ENCODE data around the gene ENOX1.

The ENOX1 gene

GRCh38 chr13:43693639-43694038 lies 93.1 kb downstream of the ENOX1 start:
- H3K27ac ChIP-seq = no peak overlapping the region
- no peaks in the 10 kb centered on the region for H3K36me3 ChIP-seq
- H3K9me3 ChIP-seq = no peaks in the 10 kb centered on the region
- no peak overlapping the region for H3K4me3 ChIP-seq
- H3K27me3 ChIP-seq = no peaks in the 10 kb centered on the region
- no peaks in the 10 kb centered on the region for H3K4me1 ChIP-seq
- TF ChIP-seq CTCF (IDR thresholded peaks at IDR 0.05) = no peak
- no peak for DNase-seq
- intact Hi-C loops (cut with DNase I; ENCODE audit: low total_unique reads) = no loop called here

- intact Hi-C loops (cut with DNase I; ENCODE audit: low total_unique reads) = no loop called here
- Histone ChIP-seq H3K27ac (no peak overlapping the region), H3K4me1 (peaks cover 0 to 5% (median 0%) of the 10 kb centered on the region in 4 donors), H3K4me3 (no peak overlapping the region), H3K27me3 (no peaks in the 10 kb centered on the region), H3K9me3 (no peaks in the 10 kb centered on the region), H3K36me3 (no peaks in the 10 kb centered on the region)
- DNase-seq = no peak
- TF ChIP-seq CTCF (IDR thresholded peaks at IDR 0.05) = no peak
Observed at GRCh38 chr13:43688227-43688907, 98.4 kb downstream of the ENOX1 start.

GRCh38 chr13:43687038-43687437 lies 99.7 kb downstream of the ENOX1 start:
- Histone ChIP-seq H3K9me3 (no peaks in the 10 kb centered on the region), H3K4me1 (peaks cover 0 to 5% (median 0%) of the 10 kb centered on the region in 4 donors), H3K27ac (no peak overlapping the region), H3K4me3 (no peak overlapping the region), H3K36me3 (no peaks in the 10 kb centered on the region), H3K27me3 (no peaks in the 10 kb centered on the region)
- no peak for DNase-seq
- intact Hi-C loops (cut with DNase I; ENCODE audit: low total_unique reads) = no loop called here
- TF ChIP-seq CTCF (IDR thresholded peaks at IDR 0.05) = no peak

- no peaks in the 10 kb centered on the region for H3K27me3 ChIP-seq
- no peak for DNase-seq
- intact Hi-C loops (cut with DNase I; ENCODE audit: low total_unique reads) = no loop called here
- no peaks in the 10 kb centered on the region for H3K36me3 ChIP-seq
- no peak overlapping the region for H3K27ac ChIP-seq
- H3K4me3 ChIP-seq = no peak overlapping the region
- no peaks in the 10 kb centered on the region for H3K9me3 ChIP-seq
- TF ChIP-seq CTCF (IDR thresholded peaks at IDR 0.05) = no peak
- H3K4me1 ChIP-seq = peaks cover 0 to 5% (median 0%) of the 10 kb centered on the region in 4 donors
Observed at GRCh38 chr13:43686557-43686956, 100.2 kb downstream of the ENOX1 start.

GRCh38 chr13:43684963-43685725 lies 101.6 kb downstream of the ENOX1 start:
- H3K27ac ChIP-seq = no peak overlapping the region
- DNase-seq = no peak
- no peak for TF ChIP-seq CTCF (IDR thresholded peaks at IDR 0.05)

More at GRCh38 chr13:43684963-43685725, 101.6 kb downstream of the ENOX1 start:
- intact Hi-C loops (cut with DNase I; ENCODE audit: low total_unique reads) = no loop called here
- Histone ChIP-seq H3K27me3 (no peaks in the 10 kb centered on the region), H3K9me3 (no peaks in the 10 kb centered on the region), H3K36me3 (no peaks in the 10 kb centered on the region), H3K4me1 (peaks cover 0 to 5% (median 0%) of the 10 kb centered on the region in 4 donors), H3K4me3 (no peak overlapping the region)

All from tibial artery (tissue), 4 donors.